ENCODE measurements around the gene GNRHR.

DNA sequence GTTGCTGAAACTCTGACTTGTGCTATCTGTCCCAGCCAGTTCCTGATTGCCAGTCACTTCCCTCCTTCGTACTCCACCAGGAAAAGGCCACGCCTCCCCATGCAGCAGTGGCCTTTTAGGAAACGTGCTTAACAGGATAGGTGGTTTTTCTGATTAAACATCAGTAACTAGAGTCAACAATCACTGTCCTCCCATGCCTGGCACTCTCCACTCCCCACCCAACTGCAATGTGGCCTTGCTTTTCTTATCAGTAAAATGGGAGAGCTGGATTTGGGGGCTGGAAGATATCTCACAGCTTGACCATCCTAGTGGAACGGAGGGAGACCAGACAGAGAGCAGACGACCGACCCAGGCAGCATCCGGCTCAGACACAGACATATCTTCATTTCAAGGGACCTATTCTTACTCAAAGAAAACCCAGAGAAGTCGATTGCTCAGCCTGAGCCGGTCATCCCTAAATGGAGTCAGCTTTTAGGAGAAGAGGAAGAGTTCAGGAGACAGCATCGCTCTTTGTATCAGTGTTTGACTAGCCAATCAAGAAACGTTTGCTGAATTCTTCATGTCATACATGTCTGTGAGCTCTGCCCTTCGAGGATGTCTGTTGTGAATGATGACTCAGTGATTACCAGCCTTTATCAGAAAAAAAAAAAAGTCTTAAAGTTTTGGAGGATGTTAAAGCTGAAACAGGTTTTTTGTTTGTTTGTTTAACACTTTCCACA, 40.5 kb downstream of the GNRHR start:
- TF ChIP-seq CTCF (IDR thresholded peaks at IDR 0.05), result no peak
- no peak for TF ChIP-seq POLR2A (IDR thresholded peaks at IDR 0.05)

Data from right lobe of liver (tissue), 4 donors.